HG03159 (cell line): ENCODE measurements around the gene CCNG2.

ENCODE experiments used
- ATAC-seq: cut with Tn5 transposase; IDR thresholded peaks from one replicate; pipeline ENCODE4 v1.9.1; 2021; ENCODE audit warnings: mild to moderate bottlenecking, moderate library complexity; ENCODE audit not compliant: unreplicated experiment

CCNG2 gene

DNA sequence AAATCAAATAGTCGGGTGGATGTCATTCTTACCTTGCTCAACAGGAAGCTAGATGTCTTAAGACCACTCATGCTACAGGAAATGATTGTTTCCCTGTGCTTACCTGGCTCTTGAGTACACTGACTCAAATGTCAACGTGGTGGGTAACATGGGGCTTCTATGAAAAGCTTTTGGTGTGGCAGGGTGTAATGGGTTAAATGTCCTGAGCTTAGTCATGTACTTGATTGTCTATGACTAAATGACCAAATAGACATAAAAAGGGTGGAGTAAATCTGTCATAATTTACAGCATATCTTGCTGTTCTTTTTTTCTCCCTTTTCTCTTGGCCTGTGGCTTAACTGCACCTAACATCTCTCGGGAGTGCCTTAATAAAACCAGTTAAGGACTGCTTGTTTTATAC is 44.9 kb downstream of the CCNG2 start:
- no peak for ATAC-seq

DNA sequence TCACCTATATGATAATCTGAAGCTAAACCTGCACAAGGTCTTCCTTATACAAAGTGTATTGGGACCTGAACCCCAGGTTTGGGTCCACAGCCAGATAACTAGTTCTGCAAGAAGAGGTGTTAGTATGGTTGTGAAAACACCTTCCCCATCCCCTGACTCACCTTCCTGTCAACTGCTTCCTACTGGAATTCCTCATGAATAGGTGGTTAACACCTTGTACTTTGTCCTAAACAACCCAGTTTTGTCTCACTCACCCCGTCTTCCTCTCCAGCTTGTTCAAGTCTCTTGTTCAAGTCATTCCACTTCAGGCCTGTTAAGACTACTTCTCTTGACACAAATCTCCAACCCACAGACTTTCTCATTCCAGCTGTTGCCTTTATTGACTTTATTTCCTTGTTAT is 45.5 kb downstream of the CCNG2 start:
- ATAC-seq: no peak

DNA sequence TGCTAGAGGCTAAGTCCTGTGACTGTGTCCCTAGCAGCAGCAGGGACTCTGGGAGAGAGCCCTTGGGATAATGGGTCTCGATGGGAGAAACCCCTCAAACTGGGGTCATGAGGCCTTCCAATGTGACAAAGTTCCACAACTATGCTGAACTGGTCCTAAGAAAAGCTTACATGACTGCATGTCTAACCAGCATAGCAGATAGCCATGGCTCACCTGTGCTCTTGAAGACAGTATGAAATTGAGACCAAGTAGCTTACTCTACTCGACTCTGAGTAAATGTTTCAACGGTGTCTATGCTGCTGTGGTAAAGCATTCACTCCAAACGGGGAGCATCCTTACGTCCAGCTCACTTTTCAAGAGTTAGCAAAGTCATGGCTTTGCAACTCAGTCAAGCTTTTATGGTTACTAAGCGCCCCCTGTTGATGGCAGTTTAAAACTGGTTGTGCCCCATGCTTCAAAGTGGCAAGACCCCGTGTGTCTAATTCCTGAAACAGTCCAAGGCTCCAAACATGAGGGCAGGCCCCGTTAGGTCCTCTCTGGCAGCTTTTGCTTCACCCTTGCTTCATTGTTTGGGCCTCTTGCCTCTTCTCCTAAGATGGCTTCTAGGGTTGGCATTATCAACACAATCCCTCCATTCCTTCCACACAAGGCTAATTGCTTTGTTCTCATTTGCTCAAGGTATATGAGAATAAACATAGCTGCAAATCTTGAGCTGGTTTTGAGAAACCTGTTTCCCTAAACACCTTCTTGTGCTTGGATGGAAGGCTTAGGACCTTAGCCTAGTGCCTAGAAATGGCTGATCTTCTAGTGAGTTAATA is 46.6 kb downstream of the CCNG2 start:
- peak; percentile 78 for ATAC-seq

DNA sequence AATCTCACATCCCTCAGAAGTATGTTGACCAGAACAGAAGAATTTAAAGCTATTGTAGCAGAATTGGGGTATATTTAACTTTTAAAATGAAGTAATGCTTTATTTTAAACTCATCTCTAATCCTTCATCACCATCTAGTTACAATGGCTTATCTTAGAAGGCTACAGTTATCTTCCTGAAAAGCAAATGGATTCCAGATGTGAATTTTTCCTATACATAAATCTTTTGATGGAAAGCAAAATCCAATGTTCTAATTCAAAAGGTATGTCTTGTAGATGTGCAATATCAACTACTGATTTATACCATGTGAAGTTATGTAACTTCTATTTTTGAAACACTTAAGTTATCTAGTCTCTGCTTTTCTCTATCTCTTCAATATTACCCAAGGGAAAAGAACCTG is 47.6 kb downstream of the CCNG2 start:
- ATAC-seq: no peak

GRCh38 chr4:77209012-77209411 is 52.0 kb downstream of the CCNG2 start:
- ATAC-seq: no peak

DNA sequence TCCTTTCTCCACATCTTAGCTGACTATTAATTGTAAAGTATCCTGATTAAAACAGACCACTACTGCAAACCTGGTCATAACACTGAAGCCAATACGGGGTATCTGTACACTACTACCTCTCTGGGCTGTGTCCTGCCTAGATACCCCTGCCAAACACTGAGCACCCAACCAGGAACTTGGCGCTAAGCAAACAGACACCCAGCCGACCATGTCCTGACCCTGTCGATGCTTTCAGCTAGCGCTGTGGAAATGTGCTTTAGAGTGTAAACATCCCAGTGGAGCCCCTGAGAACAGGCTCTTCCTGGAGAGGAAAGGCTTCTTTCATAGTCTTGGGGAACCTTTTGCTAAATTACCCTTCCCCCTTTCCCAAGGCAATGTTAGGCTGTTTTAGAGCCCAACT is 52.9 kb downstream of the CCNG2 start:
- no peak for ATAC-seq

GRCh38 chr4:77215107-77215506 is 58.1 kb downstream of the CCNG2 start:
- no peak for ATAC-seq

- no peak for ATAC-seq
These were observed 60.5 kb downstream of the CCNG2 start for GRCh38 chr4:77217526-77217925.

- no peak for ATAC-seq
These were observed 62.3 kb downstream of the CCNG2 start for GRCh38 chr4:77219266-77219665.
